Uterus (tissue), 4 donors: ENCODE results near the gene WDR33. TPM values are rescaled to one million over a fixed set of nuclear protein-coding genes. Genes with fewer than 3 reads are reported as not detected.

Source experiments
- DNase-seq, 2 donors: peaks; one replicate each; pipeline ENCODE4 v3.0.0-alpha.2; 2019 to 2020
- H3K27ac ChIP-seq, 2 donors: fragments of 200-600 bp; sonication (generic); 1 replicate in 1 of 2; 2 replicates in 1 of 2; pipeline ENCODE4 v1.5.1; 2016 to 2018
- H3K27me3 ChIP-seq, 2 donors: fragments of 200-600 bp; sonication (generic); one replicate each; pipeline ENCODE4 v1.5.1; 2018 to 2019; ENCODE audit warnings: control low read depth in 1 of 2
- H3K36me3 ChIP-seq, 2 donors: fragments of 200-600 bp; sonication (generic); one replicate each; pipeline ENCODE4 v1.5.1; 2019; ENCODE audit warnings: control low read depth in 1 of 2
- H3K4me1 ChIP-seq, 2 donors: fragments of 200-600 bp; sonication (generic); one replicate each; pipeline ENCODE4 v1.5.1; 2018 to 2019; ENCODE audit warnings: control low read depth in 1 of 2
- H3K4me3 ChIP-seq, 2 donors: fragments of 200-600 bp; sonication (generic); 1 replicate in 1 of 2; 2 replicates in 1 of 2; pipeline ENCODE4 v1.5.1; 2018 to 2019; ENCODE audit warnings: mild to moderate bottlenecking in 1 of 2
- H3K9me3 ChIP-seq, 2 donors: fragments of 200-600 bp; sonication (generic); one replicate each; pipeline ENCODE4 v1.5.1; 2019; ENCODE audit warnings: control low read depth in 1 of 2
- POLR2A ChIP-seq, 2 donors: fragments of 450-650 bp; IDR thresholded peaks; one replicate each; pipeline ENCODE4 v1.6.1; 2016; ENCODE audit warnings: antibody characterized with exemption in 2 of 2, mild to moderate bottlenecking in 1 of 2, moderate library complexity in 1 of 2
- intact Hi-C: fragments of 100-400 bp; cut with DNase I; formaldehyde crosslinking; loops from one replicate; pipeline ENCODE4 v1.15.1; 2023; ENCODE audit warnings: low total_unique reads
- total RNA-seq, 4 donors: library from RNA; depleted of rRNA in 3 of 4; stranded (reverse); fragments of >200 nt in 3 of 4; gene quantifications; one replicate each; pipeline versions ENCODE4 v1.1.0 to v1.2.4, GENCODE V29; 2014 to 2023
- TF ChIP-seq, protein P1 (sequence below), 4 experiments: fragments of 200-600 bp in 2 of 4; fragments of 450-650 bp in 2 of 4; sonication (generic) in 2 of 4; IDR thresholded peaks; one replicate each; pipeline ENCODE4 v1.5.1; 2016 to 2019; ENCODE audit warnings: antibody characterized with exemption in 4 of 4, mild to moderate bottlenecking in 2 of 4, moderate library complexity in 1 of 4
- donor health status: DM: yes; HTN: yes; CAD: no.

WDR33 gene
- total RNA-seq, 4 donors from 2014 or later: 27.4 to 98.2 (median 59.7) TPM

DNA sequence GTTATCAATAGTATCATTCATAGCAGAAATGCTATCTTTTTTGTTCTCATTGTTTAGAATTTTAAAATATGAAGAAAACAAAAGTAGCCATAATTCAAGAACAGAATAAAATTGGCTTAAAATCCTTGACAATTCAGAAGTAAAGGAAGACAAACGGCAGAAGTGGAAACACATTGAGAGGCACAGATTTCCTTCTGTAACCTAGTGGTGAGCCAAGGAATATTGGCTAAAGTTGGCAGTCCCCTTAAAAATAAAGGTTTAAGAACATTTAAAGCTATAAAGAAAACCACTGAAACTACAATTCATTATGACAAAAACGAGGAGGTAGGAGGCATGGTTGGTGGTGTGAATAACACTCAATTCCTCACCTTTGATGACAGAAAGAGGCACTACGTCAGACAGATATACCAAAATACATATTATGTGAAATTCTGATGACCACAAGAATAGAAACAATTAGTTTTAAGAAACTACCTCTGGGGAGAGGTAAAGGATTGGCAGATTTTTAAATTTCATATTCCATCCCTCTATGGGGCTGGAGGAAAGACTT lies 67.4 kb downstream of the WDR33 start:
- Histone ChIP-seq H3K27me3 (no peaks in the 10 kb centered on the region), H3K4me1 (no peaks in the 10 kb centered on the region), H3K36me3 (no peaks in the 10 kb centered on the region), H3K27ac (no peak overlapping the region), H3K4me3 (no peak overlapping the region), H3K9me3 (no peaks in the 10 kb centered on the region)
- intact Hi-C loops: no loop called here
- TF ChIP-seq POLR2A (IDR thresholded peaks at IDR 0.05): no peak
- TF ChIP-seq, protein P1, sequence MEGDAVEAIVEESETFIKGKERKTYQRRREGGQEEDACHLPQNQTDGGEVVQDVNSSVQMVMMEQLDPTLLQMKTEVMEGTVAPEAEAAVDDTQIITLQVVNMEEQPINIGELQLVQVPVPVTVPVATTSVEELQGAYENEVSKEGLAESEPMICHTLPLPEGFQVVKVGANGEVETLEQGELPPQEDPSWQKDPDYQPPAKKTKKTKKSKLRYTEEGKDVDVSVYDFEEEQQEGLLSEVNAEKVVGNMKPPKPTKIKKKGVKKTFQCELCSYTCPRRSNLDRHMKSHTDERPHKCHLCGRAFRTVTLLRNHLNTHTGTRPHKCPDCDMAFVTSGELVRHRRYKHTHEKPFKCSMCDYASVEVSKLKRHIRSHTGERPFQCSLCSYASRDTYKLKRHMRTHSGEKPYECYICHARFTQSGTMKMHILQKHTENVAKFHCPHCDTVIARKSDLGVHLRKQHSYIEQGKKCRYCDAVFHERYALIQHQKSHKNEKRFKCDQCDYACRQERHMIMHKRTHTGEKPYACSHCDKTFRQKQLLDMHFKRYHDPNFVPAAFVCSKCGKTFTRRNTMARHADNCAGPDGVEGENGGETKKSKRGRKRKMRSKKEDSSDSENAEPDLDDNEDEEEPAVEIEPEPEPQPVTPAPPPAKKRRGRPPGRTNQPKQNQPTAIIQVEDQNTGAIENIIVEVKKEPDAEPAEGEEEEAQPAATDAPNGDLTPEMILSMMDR (IDR thresholded peaks at IDR 0.05): no peak
- DNase-seq: no peak

DNA sequence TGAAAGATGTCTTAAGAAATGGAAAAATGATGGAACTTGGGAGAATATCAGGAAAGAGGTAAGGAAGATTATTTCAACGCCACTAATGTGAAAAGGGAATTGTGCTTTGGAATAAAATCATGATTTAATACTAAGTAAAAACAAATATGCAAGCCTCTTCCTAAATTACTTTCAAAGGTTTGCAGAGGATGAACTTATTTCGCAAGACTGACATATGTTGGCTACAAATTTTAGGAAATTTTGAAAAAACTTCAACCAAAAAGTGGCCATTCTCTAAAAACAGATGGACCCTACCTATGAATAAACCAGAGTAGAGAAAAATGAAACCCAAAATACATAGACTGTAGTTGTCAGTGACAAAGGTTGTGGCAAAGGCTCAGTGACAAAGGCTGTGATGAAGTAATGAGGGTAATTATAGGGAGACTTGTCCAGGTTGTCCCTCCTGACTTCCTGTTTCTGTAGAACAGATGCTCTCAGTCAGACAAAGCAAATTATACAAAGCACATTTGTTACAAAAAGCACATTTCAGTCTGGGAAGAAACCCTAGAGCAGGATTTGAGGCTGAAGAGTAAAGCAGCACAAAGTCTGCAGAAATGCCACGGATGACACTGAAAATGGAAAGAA lies 70.2 kb downstream of the WDR33 start:
- intact Hi-C loops: no loop called here
- H3K4me3 ChIP-seq: no peak overlapping the region
- DNase-seq: no peak
- no peak overlapping the region for H3K27ac ChIP-seq
- no peaks in the 10 kb centered on the region for H3K4me1 ChIP-seq
- no peaks in the 10 kb centered on the region for H3K27me3 ChIP-seq
- TF ChIP-seq, protein P1 (IDR thresholded peaks at IDR 0.05): no peak
- TF ChIP-seq POLR2A (IDR thresholded peaks at IDR 0.05): no peak
- no peaks in the 10 kb centered on the region for H3K9me3 ChIP-seq
- H3K36me3 ChIP-seq: no peaks in the 10 kb centered on the region

DNA sequence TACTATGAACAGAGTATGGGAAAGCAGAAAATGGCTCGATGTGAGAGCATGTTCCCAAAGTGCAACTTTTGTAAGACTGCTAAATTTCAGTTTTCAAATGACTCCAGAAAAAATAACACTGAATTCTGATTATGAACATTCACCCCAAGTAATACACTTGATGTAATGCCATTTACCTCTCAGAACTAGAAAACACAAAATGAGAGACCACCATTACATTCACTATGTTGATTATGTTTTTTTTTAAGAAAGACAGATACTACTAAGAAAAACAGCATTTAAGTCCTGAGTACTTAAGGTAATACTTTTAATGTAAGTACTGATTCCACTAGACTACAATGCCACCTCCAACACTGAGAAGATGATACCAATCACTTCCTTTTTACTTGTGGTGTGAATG lies 71.2 kb downstream of the WDR33 start:
- H3K4me1 ChIP-seq: no peaks in the 10 kb centered on the region
- no peaks in the 10 kb centered on the region for H3K9me3 ChIP-seq
- no peak overlapping the region for H3K4me3 ChIP-seq
- TF ChIP-seq, protein P1 (IDR thresholded peaks at IDR 0.05): no peak
- no peak for TF ChIP-seq POLR2A (IDR thresholded peaks at IDR 0.05)
- no peaks in the 10 kb centered on the region for H3K27me3 ChIP-seq
- no peak for DNase-seq
- no peaks in the 10 kb centered on the region for H3K36me3 ChIP-seq
- H3K27ac ChIP-seq: no peak overlapping the region
- intact Hi-C loops: no loop called here

DNA sequence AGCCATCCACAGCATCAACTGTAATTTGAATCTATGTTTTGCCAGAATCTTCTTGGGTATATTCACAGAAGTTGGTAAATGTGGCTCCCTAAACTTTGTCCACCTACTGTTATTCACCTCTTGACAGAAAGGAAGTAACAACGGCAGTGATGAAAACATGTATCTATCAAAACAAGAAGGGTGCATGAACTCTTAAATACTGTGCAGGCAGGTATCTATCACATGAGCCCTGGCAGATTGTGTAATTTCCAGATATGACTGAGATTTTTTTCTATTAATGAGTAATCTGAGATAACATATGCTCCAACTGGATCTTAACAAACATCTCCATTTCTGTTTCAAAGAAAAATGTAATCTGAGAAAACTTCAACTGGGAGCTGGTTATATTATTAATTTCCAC lies 73.1 kb downstream of the WDR33 start:
- Histone ChIP-seq H3K36me3 (no peaks in the 10 kb centered on the region), H3K27me3 (no peaks in the 10 kb centered on the region), H3K27ac (no peak overlapping the region), H3K4me1 (no peaks in the 10 kb centered on the region), H3K4me3 (no peak overlapping the region), H3K9me3 (no peaks in the 10 kb centered on the region)
- no peak for TF ChIP-seq POLR2A (IDR thresholded peaks at IDR 0.05)
- TF ChIP-seq, protein P1 (IDR thresholded peaks at IDR 0.05): no peak
- no peak for DNase-seq
- intact Hi-C loops: no loop called here

DNA sequence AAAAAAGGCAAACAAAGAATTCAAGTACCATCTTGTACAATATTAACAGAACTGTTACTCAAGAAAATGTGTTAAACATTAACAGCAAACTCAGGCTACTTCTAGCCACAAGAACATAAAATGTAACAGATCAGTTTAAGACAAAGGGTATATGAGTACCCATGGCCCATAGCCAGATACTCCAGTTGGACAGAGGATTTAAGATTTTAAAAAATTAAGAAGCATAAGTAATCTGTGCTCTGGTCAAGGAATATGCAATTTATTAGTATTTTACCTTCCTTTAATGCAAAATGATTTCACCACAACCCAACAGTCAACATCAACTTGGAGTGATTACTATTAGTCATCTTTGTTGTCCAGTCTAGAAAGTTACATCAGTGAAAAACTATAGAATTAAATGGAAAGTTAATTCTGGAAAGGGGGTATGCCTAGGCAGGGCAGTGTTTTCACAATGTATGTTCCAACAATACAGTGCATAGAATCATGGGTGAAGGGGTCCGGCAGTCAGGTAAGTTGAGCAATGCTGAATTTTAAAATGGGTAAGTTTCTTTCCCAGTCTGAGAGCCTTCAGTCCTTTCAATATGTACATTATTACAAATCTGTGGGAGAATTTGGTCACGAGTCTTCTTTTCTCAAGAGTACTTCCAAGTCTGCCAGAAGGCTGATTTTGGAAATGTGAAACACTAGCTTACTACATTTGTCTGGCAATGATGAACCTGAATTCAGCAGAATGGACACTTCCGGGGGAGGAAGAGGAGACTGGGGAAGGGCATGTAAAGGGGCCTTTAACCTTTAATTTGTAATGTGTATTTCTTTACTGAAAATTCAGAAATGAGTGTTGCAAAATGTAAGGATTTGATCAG lies 75.2 kb downstream of the WDR33 start:
- TF ChIP-seq, protein P1 (IDR thresholded peaks at IDR 0.05): no peak
- no peak for TF ChIP-seq POLR2A (IDR thresholded peaks at IDR 0.05)
- DNase-seq: no peak
- Histone ChIP-seq H3K36me3 (no peaks in the 10 kb centered on the region), H3K9me3 (no peaks in the 10 kb centered on the region), H3K27me3 (no peaks in the 10 kb centered on the region), H3K4me3 (no peak overlapping the region), H3K27ac (no peak overlapping the region), H3K4me1 (no peaks in the 10 kb centered on the region)
- intact Hi-C loops: no loop called here
